ENCODE data around the gene CCDC27.

Gene CCDC27

GRCh38 chr1:3786468-3787348 lies 34.5 kb downstream of the CCDC27 start:
- no peak for DNase-seq (ENCODE audit: extremely low read depth, low read depth)
- H3K4me3 ChIP-seq (replicated peaks; ENCODE audit: low read depth, low read length), result no peak overlapping the region
- no peak for TF ChIP-seq CTCF (IDR thresholded peaks at IDR 0.05; ENCODE audit: low read depth, low read length, missing control alignments)

GRCh38 chr1:3787349-3787715 lies 35.1 kb downstream of the CCDC27 start:
- no peak for DNase-seq (ENCODE audit: extremely low read depth, low read depth)
- H3K4me3 ChIP-seq (replicated peaks; ENCODE audit: low read depth, low read length), result no peak overlapping the region
- TF ChIP-seq CTCF (IDR thresholded peaks at IDR 0.05; ENCODE audit: low read depth, low read length, missing control alignments), result no peak

- DNase-seq (ENCODE audit: extremely low read depth, low read depth), result no peak
- no peak for TF ChIP-seq CTCF (IDR thresholded peaks at IDR 0.05; ENCODE audit: low read depth, low read length, missing control alignments)
- no peak overlapping the region for H3K4me3 ChIP-seq (replicated peaks; ENCODE audit: low read depth, low read length)
These were observed 35.7 kb downstream of the CCDC27 start for GRCh38 chr1:3787745-3788605.

GRCh38 chr1:3788756-3789420 lies 36.6 kb downstream of the CCDC27 start:
- no peak for TF ChIP-seq CTCF (IDR thresholded peaks at IDR 0.05; ENCODE audit: low read depth, low read length, missing control alignments)
- no peak overlapping the region for H3K4me3 ChIP-seq (replicated peaks; ENCODE audit: low read depth, low read length)

GRCh38 chr1:3789421-3790300 lies 37.4 kb downstream of the CCDC27 start:
- no peak for TF ChIP-seq CTCF (IDR thresholded peaks at IDR 0.05; ENCODE audit: low read depth, low read length, missing control alignments)

More at GRCh38 chr1:3788756-3789420, 36.6 kb downstream of the CCDC27 start:
- DNase-seq (ENCODE audit: extremely low read depth, low read depth), result no peak

GRCh38 chr1:3790500-3790923 lies 38.3 kb downstream of the CCDC27 start:
- no peak for TF ChIP-seq CTCF (IDR thresholded peaks at IDR 0.05; ENCODE audit: low read depth, low read length, missing control alignments)
- DNase-seq (ENCODE audit: extremely low read depth, low read depth), result no peak
- H3K4me3 ChIP-seq (replicated peaks; ENCODE audit: low read depth, low read length), result no peak overlapping the region

More at GRCh38 chr1:3789421-3790300, 37.4 kb downstream of the CCDC27 start:
- no peak overlapping the region for H3K4me3 ChIP-seq (replicated peaks; ENCODE audit: low read depth, low read length)
- no peak for DNase-seq (ENCODE audit: extremely low read depth, low read depth)

Measured in HFF-Myc (cell line).